COR-L47 (cell line): Measurements from ENCODE around the gene RPL5.
"Not testable (repeated sequence)": the region's sequence is repeated elsewhere in the genome, so short reads cannot be mapped to it uniquely, and the experiment has no call there.

Experiments used
- DNase-seq: peaks from one replicate; lab custom pipeline; 2025; lab: John Stamatoyannopoulos, UW

RPL5 gene

GRCh38 chr1:92831762-92832536 lies at the start of gene RPL5:
Gene RPL5, plus strand, starts transcription at chr1:92832040. Its CDS starts 75 bp downstream, at chr1:92832115.
- peak; percentile 97 for DNase-seq

GRCh38 chr1:92783550-92783949 lies 48.3 kb upstream of the RPL5 start:
- not testable (repeated sequence) for DNase-seq

GRCh38 chr1:92784021-92784638 lies 47.7 kb upstream of the RPL5 start:
- no peak for DNase-seq

GRCh38 chr1:92784639-92785500 lies 47.0 kb upstream of the RPL5 start, which contains the start of gene EVI5:
Gene EVI5, minus strand, starts transcription at chr1:92785108. Its CDS starts 48,562 bp downstream, at chr1:92736546.
- DNase-seq = peak; percentile 97

- no peak for DNase-seq
Observed at GRCh38 chr1:92786111-92786901, 45.5 kb upstream of the RPL5 start.

GRCh38 chr1:92790081-92790480 lies 41.8 kb upstream of the RPL5 start:
- DNase-seq = no peak

GRCh38 chr1:92790867-92791266 lies 41.0 kb upstream of the RPL5 start:
- no peak for DNase-seq

GRCh38 chr1:92791487-92792066 lies 40.3 kb upstream of the RPL5 start:
- peak; percentile 48 for DNase-seq

- peak; percentile 25 for DNase-seq
Observed at GRCh38 chr1:92792340-92792782, 39.5 kb upstream of the RPL5 start.

- DNase-seq = no peak
Observed at GRCh38 chr1:92795166-92795565, 36.7 kb upstream of the RPL5 start.

- DNase-seq = no peak
Observed at GRCh38 chr1:92797297-92797696, 34.5 kb upstream of the RPL5 start.

GRCh38 chr1:92797961-92798360 lies 33.9 kb upstream of the RPL5 start:
- no peak for DNase-seq

- no peak for DNase-seq
Observed at GRCh38 chr1:92803140-92803887, 28.5 kb upstream of the RPL5 start.

GRCh38 chr1:92804721-92805201 lies 27.1 kb upstream of the RPL5 start:
- DNase-seq = no peak

- DNase-seq = no peak
Observed at GRCh38 chr1:92805216-92805615, 26.6 kb upstream of the RPL5 start.

GRCh38 chr1:92808381-92808780 lies 23.5 kb upstream of the RPL5 start:
- no peak for DNase-seq

- DNase-seq = no peak
Observed at GRCh38 chr1:92816732-92817131, 15.1 kb upstream of the RPL5 start.

- no peak for DNase-seq
Observed at GRCh38 chr1:92817137-92817697, 14.6 kb upstream of the RPL5 start.

- DNase-seq = peak; percentile 5
Observed at GRCh38 chr1:92817986-92818764, 13.7 kb upstream of the RPL5 start.
